ENCODE results near the gene MND1.
"Not testable (repeated sequence)": the region's sequence is repeated elsewhere in the genome, so short reads cannot be mapped to it uniquely, and the experiment has no call there.

MND1 gene

GRCh38 chr4:153447175-153447905, 102.9 kb downstream of the MND1 start:
- DNase-seq (ENCODE audit: low read depth in 2 of 2) = peak; percentile 87 to 90
- no peak for TF ChIP-seq CTCF (IDR thresholded peaks at IDR 0.05; ENCODE audit: low read depth, low read length)
- H3K4me3 ChIP-seq (replicated peaks in 1 of 2; ENCODE audit: low read depth in 2 of 2, low read length in 2 of 2) = no peak overlapping the region

GRCh38 chr4:153448003-153448731, 103.7 kb downstream of the MND1 start:
- TF ChIP-seq CTCF (IDR thresholded peaks at IDR 0.05; ENCODE audit: low read depth, low read length) = no peak

GRCh38 chr4:153449338-153449737, 104.8 kb downstream of the MND1 start:
- H3K4me3 ChIP-seq (replicated peaks in 1 of 2; ENCODE audit: low read depth in 2 of 2, low read length in 2 of 2) = no peak overlapping the region
- DNase-seq (ENCODE audit: low read depth in 2 of 2) = no peak
- TF ChIP-seq CTCF (IDR thresholded peaks at IDR 0.05; ENCODE audit: low read depth, low read length) = no peak

More at GRCh38 chr4:153448003-153448731, 103.7 kb downstream of the MND1 start:
- peak overlapping the region in 1 of 2 donors; percentile 12 for H3K4me3 ChIP-seq (replicated peaks in 1 of 2; ENCODE audit: low read depth in 2 of 2, low read length in 2 of 2)
- peak; percentile 49 to 54 for DNase-seq (ENCODE audit: low read depth in 2 of 2)

GRCh38 chr4:153450544-153450917, 106.0 kb downstream of the MND1 start:
- no peak for TF ChIP-seq CTCF (IDR thresholded peaks at IDR 0.05; ENCODE audit: low read depth, low read length)
- no peak for DNase-seq (ENCODE audit: low read depth in 2 of 2)
- no peak overlapping the region for H3K4me3 ChIP-seq (replicated peaks in 1 of 2; ENCODE audit: low read depth in 2 of 2, low read length in 2 of 2)

GRCh38 chr4:153451145-153451544, 106.7 kb downstream of the MND1 start:
- not testable (repeated sequence) for H3K4me3 ChIP-seq (replicated peaks in 1 of 2; ENCODE audit: low read depth in 2 of 2, low read length in 2 of 2); DNase-seq (ENCODE audit: low read depth in 2 of 2)

GRCh38 chr4:153451911-153452657, 107.6 kb downstream of the MND1 start:
- no peak overlapping the region for H3K4me3 ChIP-seq (replicated peaks in 1 of 2; ENCODE audit: low read depth in 2 of 2, low read length in 2 of 2)
- DNase-seq (ENCODE audit: low read depth in 2 of 2) = no peak
- no peak for TF ChIP-seq CTCF (IDR thresholded peaks at IDR 0.05; ENCODE audit: low read depth, low read length)

Data from cardiac fibroblast (primary cell).